Hepatocyte (in vitro differentiated cells): ENCODE results near the gene PEMT.

Experiments used
- CTCF ChIP-seq: fragments of 200-600 bp; sonication (generic); IDR thresholded peaks from 2 replicates; pipeline ENCODE4 v1.5.1; 2016; ENCODE audit warnings: antibody characterized with exemption, mild to moderate bottlenecking; ENCODE audit not compliant: poor library complexity
- EZH2phosphoT487 ChIP-seq: fragments of 200-600 bp; sonication (generic); IDR thresholded peaks from one replicate; pipeline ENCODE4 v1.6.1; 2018; ENCODE audit warnings: antibody characterized with exemption, mild to moderate bottlenecking, low read depth, moderate library complexity; ENCODE audit not compliant: unreplicated experiment, severe bottlenecking

GRCh38 chr17:17559164-17559563 lies 32.3 kb downstream of the PEMT start:
- TF ChIP-seq EZH2phosphoT487 (no peak), CTCF (no peak)
